ENCODE data around the gene GABPA.
"Not testable (repeated sequence)": the region's sequence is repeated elsewhere in the genome, so short reads cannot be mapped to it uniquely, and the experiment has no call there.

Gene GABPA

GRCh38 chr21:25742900-25743299 lies 8.1 kb downstream of the GABPA start:
- no peak for DNase-seq

GRCh38 chr21:25744854-25745253 lies 10.1 kb downstream of the GABPA start:
- no peak for DNase-seq

DNA sequence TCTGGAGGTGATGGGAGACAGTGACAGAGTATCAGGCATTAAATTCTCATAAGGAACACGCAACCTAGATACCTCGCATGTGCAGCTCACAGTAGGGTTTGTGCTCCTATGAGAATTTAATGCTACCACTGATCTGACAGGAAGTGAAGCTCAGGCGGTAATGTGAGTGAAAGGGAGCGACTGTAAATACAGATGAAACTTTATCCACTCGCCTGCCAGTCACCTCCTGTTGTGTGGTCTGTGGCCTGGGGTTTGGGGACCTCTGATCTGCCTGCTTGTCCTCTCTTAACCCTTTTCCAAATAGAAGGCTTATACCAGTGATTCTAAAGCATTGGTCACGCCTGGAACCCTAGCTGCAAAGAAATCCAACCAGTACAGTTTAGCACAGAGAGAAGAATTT lies 15.3 kb downstream of the GABPA start:
- no peak for DNase-seq

DNA sequence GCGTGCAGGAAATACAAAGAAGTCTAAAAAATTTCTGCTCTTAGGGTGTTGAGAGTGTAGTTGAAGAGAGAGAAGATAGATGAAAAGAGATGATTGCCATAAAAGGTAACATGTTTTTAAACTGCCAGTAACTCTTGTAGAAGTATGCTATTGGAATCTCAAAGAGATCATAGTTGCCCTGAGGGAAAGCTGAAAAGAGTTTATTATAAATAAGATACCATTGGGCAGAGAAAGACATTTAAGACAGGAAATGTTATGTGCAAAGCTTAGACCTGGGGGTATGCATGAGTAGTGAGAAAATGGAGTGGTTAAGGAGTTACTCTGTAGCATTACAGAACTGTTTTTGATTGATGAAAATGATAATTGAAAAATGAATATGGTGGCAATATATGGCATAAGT lies 17.6 kb downstream of the GABPA start:
- DNase-seq, result no peak

GRCh38 chr21:25756190-25756932 lies 21.6 kb downstream of the GABPA start:
- no peak for DNase-seq

- DNase-seq, result no peak
Measured at GRCh38 chr21:25757531-25757930, 22.8 kb downstream of the GABPA start.

DNA sequence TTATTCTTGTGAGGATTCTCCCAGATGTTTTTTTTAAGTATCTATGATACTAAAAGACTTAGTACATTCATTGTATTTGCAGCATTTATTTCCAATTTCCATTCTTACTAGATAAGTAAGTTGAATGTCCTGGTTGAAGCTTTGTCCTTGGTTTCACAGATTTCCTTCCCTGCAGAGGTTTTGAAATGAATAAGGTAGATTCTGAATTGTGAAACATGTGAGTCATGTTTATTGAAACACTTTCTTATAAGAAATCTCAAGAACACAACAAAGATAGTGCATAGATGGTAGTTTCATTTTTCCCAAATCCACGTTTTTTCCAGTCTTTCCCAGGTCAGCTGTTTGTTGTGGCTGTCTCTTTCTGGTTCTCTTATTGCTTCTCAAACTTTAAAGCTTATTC lies 24.8 kb downstream of the GABPA start:
- no peak for DNase-seq

DNA sequence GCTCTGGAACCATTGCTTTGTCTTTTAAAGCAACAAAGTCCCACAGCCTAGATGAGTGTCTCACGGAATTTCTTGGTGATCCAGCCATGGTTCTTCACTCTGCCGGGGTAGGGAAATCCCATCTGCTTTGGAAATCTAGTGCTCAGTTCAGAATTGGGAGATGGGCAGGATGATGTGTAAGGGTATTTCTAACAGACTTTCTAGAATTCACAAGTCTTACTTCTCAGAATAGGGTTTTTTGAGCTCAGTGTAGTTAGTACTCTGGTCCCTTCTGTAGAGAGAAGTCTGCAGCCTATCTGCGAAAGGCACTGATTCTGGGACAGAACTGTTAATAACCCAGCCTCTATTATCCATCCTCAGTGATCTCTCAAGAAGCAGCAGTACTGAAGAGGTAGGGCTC lies 25.3 kb downstream of the GABPA start:
- DNase-seq, result no peak

DNA sequence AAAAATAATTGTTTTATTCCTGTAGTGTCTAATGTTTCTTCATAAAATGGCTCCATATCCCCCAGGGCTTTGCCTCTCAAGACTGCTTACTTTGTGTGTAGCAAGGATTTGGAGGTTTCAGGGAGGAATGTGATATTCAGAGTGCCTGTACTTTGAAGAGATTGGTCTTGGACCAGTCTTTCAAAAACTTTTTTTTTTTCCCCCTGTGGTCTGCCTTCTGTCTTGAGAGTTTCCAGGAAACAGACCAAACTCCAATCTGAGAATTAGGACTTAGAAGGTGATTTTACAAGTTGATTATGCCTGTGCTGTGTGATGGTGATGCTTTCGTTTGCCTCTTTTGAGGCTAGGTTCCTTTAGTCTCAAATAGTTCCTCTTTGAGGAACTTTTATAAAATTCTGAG lies 25.9 kb downstream of the GABPA start:
- DNase-seq, result no peak

DNA sequence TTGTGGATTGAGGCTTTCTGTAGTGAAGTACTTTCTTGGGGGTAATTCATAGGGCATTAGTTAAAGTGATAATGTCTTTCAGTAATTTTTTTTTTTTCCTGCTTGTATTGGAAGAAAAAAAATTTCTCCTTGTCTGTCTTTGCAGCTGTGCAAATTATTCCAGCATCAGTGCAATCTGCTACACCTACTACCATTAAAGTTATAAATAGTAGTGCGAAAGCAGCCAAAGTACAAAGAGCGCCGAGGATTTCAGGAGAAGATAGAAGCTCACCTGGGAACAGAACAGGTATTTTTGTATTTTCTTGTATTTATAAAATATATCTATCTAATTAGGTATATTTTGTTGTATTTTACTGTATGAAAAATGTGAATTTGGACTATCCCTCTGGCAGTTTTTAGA lies 29.3 kb downstream of the GABPA start:
- DNase-seq, result no peak

- DNase-seq, result no peak
Measured at GRCh38 chr21:25767921-25768320, 33.1 kb downstream of the GABPA start.

GRCh38 chr21:25772686-25773085 lies 37.9 kb downstream of the GABPA start:
- no peak for DNase-seq

DNA sequence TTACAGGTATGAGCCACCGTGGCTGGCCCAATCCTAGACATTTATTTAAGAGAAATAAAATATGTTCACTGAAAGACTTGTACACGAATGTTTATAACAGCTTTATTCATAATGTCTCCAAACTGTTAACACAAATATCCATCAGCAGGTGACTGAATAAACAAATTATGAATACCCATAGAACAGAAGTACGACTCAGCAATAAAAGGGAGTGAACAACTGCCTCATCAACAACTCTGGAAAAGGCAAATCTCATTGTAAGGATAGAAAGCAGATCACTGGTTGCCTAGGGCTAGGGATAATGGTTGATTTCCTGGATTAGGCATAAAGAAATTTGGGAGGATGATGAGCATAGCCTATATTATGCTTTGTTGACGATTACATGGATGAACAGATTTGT lies 41.7 kb downstream of the GABPA start:
- DNase-seq, result no peak

- not testable (repeated sequence) for DNase-seq
Measured at GRCh38 chr21:25778126-25778875, 43.5 kb downstream of the GABPA start.

DNA sequence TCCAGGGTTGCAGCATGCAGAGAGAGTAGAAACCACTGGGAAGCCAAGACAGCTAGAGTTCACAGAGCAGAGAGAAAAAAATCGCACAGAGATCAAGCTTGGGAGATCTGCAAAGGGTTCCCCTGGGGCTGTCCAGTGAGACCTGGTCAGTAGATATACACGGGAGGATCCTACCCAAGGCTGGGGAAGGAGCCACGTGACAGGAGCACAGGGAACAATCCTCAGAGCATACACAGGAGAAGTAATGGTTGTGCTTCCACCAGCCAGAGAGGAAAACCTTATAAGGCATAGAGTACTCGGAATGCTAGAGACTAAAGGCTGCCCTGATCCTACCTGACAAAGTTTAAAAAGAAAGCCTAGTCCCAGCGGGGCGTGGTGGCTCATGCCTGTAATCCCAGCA lies 53.9 kb downstream of the GABPA start:
- DNase-seq, result no peak

DNA sequence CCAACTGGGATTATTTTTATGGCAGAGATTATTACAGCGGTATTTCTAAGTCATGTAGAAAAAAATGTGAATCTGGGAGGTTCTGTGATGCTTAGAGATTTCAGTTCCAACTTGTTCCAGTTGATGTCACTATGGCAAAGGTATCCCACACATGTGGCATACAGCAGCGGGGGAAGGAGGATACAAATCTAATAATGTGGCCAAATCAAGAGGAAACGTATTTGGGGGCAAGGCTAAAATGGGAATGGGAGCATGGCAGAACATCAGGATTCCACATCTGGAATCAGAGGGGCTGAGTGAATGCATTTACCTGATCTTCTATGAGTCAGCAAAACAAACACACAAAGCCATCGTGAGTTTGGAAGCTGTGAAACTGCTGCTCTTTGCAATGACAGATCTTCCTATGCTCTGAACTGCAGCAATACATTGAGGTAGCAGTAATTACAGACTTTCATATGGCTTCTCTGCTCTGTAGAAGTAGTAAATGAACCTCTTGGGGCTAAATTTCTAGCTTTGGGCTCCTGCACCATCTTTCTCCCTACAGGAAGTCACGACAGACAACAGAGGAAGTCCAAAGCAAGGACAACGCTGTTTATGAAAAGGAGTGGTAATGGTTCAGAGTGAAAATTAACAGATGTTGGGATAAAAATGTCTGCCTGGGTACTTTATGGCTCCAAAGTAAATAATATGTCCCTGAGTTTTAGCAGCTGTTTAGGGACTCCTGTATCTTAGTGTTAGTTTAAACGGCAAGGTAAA lies 55.5 kb downstream of the GABPA start:
- no peak for DNase-seq

DNA sequence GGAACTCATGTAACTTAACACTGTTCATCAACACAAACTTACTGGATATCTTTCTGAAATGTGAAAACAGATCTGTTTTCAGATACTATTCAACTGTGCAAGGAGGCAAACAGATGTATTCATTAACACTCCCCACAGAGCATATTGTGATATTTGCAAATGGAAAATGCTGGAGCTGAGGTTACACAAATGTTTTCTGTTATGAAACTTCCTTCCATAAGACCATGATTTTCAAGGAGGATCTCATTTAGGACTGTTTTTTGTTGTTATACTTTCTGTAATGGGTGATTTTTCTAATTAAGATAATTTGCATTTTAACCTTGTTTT lies 56.1 kb downstream of the GABPA start:
- no peak for DNase-seq

- no peak for DNase-seq
Measured at GRCh38 chr21:25791319-25791718, 56.5 kb downstream of the GABPA start.

- DNase-seq, result peak; percentile 84
Measured at GRCh38 chr21:25801217-25802014, 66.6 kb downstream of the GABPA start.

- DNase-seq, result no peak
Measured at GRCh38 chr21:25806060-25806459, 71.3 kb downstream of the GABPA start.

DNA sequence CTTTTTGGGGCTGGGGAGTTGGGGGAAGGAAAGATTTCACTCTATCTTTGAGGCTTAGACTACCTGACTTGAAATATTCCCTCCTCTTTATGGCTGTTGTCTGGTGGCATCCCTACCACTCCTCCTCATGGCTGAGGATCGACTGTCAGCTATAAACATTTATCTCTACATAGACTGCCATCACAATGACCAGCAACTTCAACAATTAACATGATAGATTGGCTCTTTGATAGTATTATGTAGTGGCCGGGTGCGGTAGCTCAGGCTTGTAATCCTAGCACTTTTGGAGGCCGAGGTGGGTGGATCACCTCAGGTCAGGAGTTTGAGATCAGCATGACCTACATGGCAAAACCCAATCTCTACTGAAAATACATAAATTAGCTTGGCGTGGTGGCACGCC lies 72.4 kb downstream of the GABPA start:
- no peak for DNase-seq

DNA sequence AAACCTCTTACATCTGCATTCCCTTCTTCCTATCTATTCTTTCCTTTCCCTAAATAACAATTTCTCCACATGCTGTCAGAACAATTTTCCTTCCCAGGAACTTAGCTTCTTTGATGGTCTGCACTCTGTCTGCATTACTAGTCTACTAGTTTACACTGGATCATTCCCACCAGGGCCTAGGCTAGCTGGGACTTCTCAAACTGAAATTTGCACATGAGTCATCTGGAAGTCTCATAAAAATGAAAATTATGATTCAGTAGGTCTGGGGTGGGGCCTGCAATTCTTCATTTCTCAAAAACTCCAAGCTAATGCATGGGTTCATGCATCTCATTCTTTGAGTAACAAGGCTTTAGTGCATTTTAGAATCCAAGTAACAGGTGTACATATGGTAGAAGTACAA lies 74.2 kb downstream of the GABPA start:
- DNase-seq, result no peak

DNA sequence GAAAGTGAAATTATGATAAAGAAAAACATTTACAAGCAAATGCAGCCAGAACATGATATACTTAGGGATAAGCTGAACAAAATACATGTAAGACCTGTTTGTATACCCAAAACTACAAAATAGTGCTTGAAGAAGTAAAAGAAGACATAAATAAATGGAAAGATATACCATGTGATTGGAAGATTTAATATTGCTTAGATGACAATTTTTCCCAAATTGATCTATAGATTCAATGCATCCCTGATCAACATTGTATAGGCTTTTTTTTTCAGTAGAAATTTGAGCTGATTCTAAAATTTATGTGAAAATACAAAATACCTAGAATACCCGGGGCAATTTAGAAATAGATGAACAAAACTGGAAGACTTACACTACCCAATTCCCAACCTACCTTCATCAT lies 76.4 kb downstream of the GABPA start:
- no peak for DNase-seq

Measured in stimulated activated CD4-positive, alpha-beta T cell treated with anti-CD3 and anti-CD28 coated beads, Interleukin-4, amount 100 ng/mL, for 1 hour (primary cell).